GM18951 (cell line): ENCODE results near the gene ZNF280C.

Experiments used
- POLR2A ChIP-seq: IDR thresholded peaks from 4 replicates; pipeline ENCODE4 v1.6.1; 2011; ENCODE audit warnings: mild to moderate bottlenecking; ENCODE audit not compliant: insufficient read length, insufficient read depth; ENCODE audit errors: extremely low read depth
- in situ Hi-C: fragments of 300-500 bp; cut with MboI; formaldehyde crosslinking; loops from one replicate; pipeline ENCODE4 v1.12.0; 2022; ENCODE audit warnings: low sequenced_read_pairs, mixed read lengths, inconsistent platforms; ENCODE audit not compliant: unreplicated experiment

Gene ZNF280C

DNA sequence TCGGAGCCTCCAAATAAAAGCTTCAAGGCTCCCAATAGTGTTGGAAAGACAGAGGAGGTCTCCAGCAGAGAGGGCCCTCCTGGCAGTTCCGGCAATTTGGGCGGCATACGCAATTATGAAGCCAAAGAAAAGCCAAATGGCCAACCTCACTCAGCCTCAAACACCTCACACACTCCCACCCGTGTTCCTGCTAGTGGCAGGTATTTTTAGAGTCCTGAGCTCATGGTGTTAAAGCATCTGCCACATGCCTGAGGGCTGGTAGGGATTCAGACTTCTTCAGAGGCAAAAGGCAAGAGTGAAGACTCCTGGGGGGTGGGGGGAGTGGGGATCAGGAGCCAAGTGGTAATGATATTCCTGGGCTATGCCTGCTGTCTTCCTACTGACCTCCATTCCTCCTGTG is 89.5 kb downstream of the ZNF280C start:
- in situ Hi-C loops: loop anchor here (10.0 kb wide), 1 partner anchor 94 kb away; no protein-coding TSS in a partner anchor
- TF ChIP-seq POLR2A: no peak

DNA sequence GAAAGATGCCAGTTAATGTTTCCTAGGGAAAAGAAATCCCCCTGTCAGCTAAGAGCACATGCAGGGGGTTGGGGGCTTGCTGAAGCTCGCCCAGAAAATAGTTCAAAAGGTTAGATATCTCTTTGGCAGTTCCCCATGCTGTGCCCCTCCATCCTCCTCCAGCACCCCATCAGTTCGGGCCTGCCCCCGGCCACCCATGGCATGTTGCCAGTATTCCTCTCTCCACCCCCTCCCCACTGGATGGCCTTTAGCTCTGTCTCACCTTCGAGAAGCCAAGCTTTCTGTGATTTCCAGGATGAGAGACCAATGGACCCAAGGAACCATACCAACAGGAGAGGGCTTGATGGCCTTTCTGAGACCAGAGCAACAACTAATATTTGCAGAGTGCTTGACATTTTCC is 91.8 kb downstream of the ZNF280C start:
- in situ Hi-C loops: loop anchor here (10.0 kb wide), 1 partner anchor 92 kb away; no protein-coding TSS in a partner anchor
- no peak for TF ChIP-seq POLR2A

- in situ Hi-C loops: loop anchor here (10.0 kb wide), 1 partner anchor 92 kb away; no protein-coding TSS in a partner anchor
- peak; percentile 47 for TF ChIP-seq POLR2A
Measured at GRCh38 chrX:130176354-130176776, 92.3 kb downstream of the ZNF280C start.

DNA sequence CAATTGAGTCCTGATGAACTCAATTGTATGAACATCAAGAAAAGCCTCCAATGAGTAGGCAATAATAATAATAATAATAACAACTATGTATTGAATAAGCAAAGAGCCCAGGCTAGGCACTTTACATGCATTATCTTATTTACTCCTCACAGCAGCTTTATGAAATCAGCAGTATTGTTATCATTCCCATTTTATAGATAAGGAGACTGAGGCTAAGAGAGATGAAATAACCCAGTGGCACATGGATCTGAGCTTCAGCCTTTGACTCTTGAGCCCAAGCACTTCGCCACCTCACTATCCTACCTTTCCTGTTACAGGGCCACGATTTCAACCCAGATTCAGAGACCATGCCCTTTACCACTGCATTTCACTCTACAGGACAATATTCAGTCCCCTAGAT is 93.8 kb downstream of the ZNF280C start:
- TF ChIP-seq POLR2A: no peak
- in situ Hi-C loops: loop anchor here (10.0 kb wide), 1 partner anchor 90 kb away; no protein-coding TSS in a partner anchor

- TF ChIP-seq POLR2A: no peak
- in situ Hi-C loops: loop anchor here (10.0 kb wide), 1 partner anchor 89 kb away; no protein-coding TSS in a partner anchor
Measured at GRCh38 chrX:130174045-130174704, 94.5 kb downstream of the ZNF280C start.

DNA sequence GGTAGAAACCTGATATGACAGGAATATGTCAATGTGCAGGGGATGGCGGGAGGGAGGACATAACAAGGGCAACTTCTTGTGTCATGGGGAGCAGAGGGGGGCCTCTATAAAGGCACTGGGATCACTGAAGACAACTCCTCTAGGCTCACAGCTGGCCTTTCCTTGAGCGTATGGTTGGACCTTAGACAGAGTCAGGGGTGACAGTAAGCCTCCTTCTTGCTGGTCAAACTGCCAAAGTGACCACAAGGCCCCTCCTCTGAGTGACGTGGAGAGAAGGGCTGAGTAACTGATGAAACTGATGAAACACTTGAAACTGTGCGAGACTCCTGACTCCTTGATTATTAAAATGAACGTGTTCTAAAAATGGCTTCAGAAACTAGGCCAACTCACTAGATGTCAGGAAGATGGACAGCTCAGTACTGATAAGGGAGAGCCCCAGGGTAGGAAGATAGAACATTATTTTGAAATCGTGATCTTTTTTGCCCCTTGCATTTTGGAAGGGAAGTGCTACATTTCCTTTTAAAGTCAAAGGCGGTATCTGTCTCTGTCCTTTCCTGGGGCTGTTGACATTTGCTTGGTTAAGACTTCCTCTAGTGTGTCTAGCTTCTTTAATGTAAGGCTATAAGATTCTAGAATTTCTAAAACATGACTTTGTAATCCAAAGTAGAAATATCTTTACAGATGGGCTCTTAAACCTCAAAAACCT is 95.4 kb downstream of the ZNF280C start:
- TF ChIP-seq POLR2A: peak; percentile 52
- in situ Hi-C loops: loop anchor here (10.0 kb wide), 1 partner anchor 89 kb away; no protein-coding TSS in a partner anchor

- in situ Hi-C loops: loop anchor here (10.0 kb wide), 1 partner anchor 87 kb away; no protein-coding TSS in a partner anchor
- no peak for TF ChIP-seq POLR2A
Measured at GRCh38 chrX:130172127-130172845, 96.4 kb downstream of the ZNF280C start.

DNA sequence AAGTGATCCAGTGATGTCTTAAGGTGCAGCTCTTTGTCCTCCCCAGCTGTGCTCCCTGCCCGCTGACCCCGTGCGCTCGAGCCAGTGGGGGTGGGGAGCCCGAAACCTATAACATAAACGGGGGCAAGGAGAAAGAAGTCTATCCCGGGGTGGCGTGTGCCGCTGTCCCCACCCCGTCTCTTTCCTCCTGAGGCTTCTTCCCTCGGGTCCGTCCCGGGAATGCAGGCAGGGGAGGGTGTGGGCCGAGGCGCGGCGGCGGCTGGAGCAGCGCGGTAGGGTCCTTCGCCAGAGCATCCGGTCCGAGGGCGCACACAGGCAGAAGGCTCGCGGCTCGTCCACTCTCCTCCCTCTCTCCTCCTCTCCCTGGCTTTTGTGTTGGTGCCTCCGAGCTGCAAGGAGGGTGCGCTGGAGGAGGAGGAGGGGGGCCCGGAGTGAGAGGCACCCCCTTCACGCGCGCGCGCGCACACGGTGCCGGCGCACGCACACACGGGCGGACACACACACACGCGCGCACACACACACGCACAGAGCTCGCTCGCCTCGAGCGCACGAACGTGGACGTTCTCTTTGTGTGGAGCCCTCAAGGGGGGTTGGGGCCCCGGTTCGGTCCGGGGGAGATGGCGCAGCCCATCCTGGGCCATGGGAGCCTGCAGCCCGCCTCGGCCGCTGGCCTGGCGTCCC is 97.1 kb downstream of the ZNF280C start, which contains the start of gene RAB33A:
RAB33A (plus strand) TSS at position 517 of the 681 bp plus-strand sequence; CDS start at position 618, 101 bp downstream.
- in situ Hi-C loops: loop anchor here (10.0 kb wide), 1 partner anchor 87 kb away; no protein-coding TSS in a partner anchor
- peak; percentile 41 for TF ChIP-seq POLR2A

GRCh38 chrX:130170752-130171445 is 97.8 kb downstream of the ZNF280C start:
- in situ Hi-C loops: loop anchor here (10.0 kb wide), 1 partner anchor 86 kb away; no protein-coding TSS in a partner anchor
- TF ChIP-seq POLR2A: peak; percentile 37

- no peak for TF ChIP-seq POLR2A
- in situ Hi-C loops: no loop called here
Measured at GRCh38 chrX:130167040-130167439, 101.7 kb downstream of the ZNF280C start.

DNA sequence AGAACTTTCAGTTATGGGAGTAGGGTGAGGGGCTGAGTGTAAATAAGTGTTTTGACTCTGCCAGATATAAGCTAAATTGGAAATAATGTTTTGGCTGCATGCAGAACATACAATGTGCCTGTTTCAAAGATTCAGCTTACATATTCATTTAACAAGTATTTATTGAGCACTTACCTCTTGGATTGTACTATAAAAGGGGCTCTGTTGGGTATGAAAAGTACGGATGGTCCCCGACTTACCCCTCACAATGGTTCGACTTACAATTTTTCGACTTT is 102.3 kb downstream of the ZNF280C start:
- no peak for TF ChIP-seq POLR2A
- in situ Hi-C loops: no loop called here
